ENCODE results near the gene MME. TPM values are rescaled to one million over a fixed set of nuclear protein-coding genes. Genes with fewer than 3 reads are reported as not detected.

MME gene
- total RNA-seq, 2 experiments from 2014 or later: not detected

DNA sequence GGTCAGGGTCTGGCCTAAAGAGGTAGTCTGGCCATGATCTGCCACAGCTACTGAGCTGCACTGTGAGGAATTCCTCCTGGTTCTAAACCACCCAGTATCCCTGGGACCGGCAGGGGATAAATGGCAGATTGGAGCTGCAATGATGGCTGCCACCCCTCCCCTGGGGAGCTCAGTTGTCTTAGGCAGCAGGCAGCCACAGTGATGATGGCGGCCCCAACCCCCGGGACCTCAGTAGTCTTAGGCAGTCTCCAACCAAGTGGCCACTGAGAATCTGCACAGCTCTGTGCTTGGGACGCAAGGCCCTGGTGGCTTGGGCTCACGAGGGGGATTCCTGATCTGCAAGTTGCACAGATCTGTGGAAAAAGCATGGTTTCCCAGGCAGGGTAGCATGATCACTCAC is 145.3 kb downstream of the MME start:
- no peaks in the 10 kb centered on the region for H3K9me3 Mint-ChIP-seq
- H3K27ac Mint-ChIP-seq: no peak overlapping the region
- ChIA-PET POLR2A (no interaction called here), CTCF (no interaction called here)
- no peak overlapping the region for H3K4me3 Mint-ChIP-seq
- no peak for DNase-seq
- no peaks in the 10 kb centered on the region for H3K36me3 Mint-ChIP-seq (ENCODE audit: low read depth)
- H3K4me1 Mint-ChIP-seq: no peaks in the 10 kb centered on the region
- H3K27me3 Mint-ChIP-seq: peaks cover 2% of the 10 kb centered on the region

DNA sequence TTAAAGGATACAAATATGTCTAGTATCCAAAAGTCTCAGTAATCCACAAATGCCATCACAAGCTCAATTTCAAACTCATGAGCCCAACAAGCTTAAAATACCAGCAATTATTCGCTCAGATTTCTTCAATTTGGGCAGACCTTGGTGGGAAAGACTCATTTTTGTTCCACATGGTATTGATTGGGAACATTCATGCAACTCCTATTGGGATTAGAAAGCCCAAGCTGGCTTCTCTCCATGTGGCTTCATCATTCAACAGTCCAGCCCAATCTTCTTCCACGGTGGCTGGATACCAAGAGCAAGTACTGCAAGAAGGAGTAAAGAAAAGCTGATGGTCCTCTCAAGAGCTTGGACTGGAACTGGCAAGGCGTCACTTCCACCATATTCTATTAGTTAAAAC is 147.0 kb downstream of the MME start:
- H3K9me3 Mint-ChIP-seq: no peaks in the 10 kb centered on the region
- H3K27ac Mint-ChIP-seq: no peak overlapping the region
- no peak for DNase-seq
- H3K27me3 Mint-ChIP-seq: peaks cover 2% of the 10 kb centered on the region
- CTCF ChIA-PET: no interaction called here
- POLR2A ChIA-PET: no interaction called here
- no peaks in the 10 kb centered on the region for H3K36me3 Mint-ChIP-seq (ENCODE audit: low read depth)
- no peak overlapping the region for H3K4me3 Mint-ChIP-seq
- H3K4me1 Mint-ChIP-seq: no peaks in the 10 kb centered on the region

DNA sequence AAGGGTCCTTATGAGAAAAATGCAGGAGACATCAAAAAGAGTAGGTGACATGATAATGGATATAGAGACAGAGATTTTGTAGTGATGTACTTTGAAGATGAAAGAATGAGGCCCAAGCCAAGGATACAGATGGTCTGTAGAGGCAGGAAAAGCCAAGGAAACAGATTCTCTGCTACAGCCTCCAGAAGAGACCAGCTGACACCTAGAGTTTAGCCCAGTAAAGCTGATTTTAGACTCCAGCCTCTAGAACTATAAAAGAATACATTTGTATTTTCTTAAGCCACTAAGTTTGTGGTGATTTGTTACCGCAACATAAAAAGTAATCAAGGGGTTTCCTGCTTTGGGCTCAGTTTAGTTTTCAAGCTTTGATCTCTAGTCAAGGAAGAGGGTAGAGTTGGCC is 148.6 kb downstream of the MME start:
- ChIA-PET CTCF (interaction anchor here (1.2 kb wide), 1 partner anchor 28 kb away, joined by 3 read pairs; no protein-coding TSS in a partner anchor), POLR2A (no interaction called here)
- DNase-seq: no peak
- Mint-ChIP-seq H3K4me3 (no peak overlapping the region), H3K9me3 (no peaks in the 10 kb centered on the region), H3K27ac (no peak overlapping the region), H3K27me3 (no peaks in the 10 kb centered on the region), H3K4me1 (no peaks in the 10 kb centered on the region), H3K36me3 (ENCODE audit: low read depth) (no peaks in the 10 kb centered on the region)

DNA sequence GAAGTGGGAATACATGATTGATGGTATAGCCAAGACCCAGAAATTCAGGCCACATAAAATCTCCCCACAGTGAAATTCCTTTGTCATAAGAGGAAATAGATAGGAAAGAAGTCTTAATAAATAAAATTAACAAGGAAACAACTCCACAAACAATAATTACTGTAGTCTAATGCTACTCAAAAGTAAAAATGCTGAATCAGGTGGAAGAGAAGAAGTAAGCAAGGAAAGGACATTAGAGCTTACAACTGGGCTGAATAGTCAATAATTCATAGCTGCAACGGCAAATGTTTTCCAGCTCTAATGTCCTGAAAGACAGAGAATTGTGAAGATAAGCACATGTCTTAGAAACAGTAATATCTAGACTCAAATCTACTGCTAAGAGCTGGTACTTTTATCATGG is 149.0 kb downstream of the MME start:
- H3K9me3 Mint-ChIP-seq: no peaks in the 10 kb centered on the region
- ChIA-PET POLR2A (no interaction called here), CTCF (interaction anchor here (1.2 kb wide), 1 partner anchor 28 kb away, joined by 3 read pairs; no protein-coding TSS in a partner anchor)
- no peak overlapping the region for H3K27ac Mint-ChIP-seq
- no peak for DNase-seq
- no peaks in the 10 kb centered on the region for H3K27me3 Mint-ChIP-seq
- H3K4me3 Mint-ChIP-seq: no peak overlapping the region
- no peaks in the 10 kb centered on the region for H3K4me1 Mint-ChIP-seq
- no peaks in the 10 kb centered on the region for H3K36me3 Mint-ChIP-seq (ENCODE audit: low read depth)

DNA sequence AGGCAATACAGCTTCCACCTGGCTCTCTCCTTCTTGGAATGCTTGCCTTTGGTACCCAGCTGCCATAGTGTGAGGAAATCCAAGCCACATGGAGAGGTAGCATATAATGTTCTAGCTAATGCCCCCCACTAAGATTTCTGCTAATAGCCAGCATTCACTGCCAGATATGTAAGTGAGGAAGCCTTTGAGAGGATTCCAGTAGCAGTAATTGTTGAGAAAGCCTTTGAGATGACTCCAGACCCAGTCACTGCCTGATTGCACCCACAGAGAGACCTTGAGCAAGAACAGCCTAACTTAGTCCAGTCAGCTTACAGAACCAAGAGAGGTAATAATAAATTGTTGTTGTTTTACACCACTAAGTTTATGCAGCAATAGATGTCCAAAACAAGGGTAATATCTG is 150.3 kb downstream of the MME start:
- POLR2A ChIA-PET: no interaction called here
- no peak for DNase-seq
- Mint-ChIP-seq H3K9me3 (no peaks in the 10 kb centered on the region), H3K27ac (no peak overlapping the region), H3K27me3 (no peaks in the 10 kb centered on the region), H3K4me1 (no peaks in the 10 kb centered on the region), H3K36me3 (ENCODE audit: low read depth) (no peaks in the 10 kb centered on the region), H3K4me3 (no peak overlapping the region)
- CTCF ChIA-PET: no interaction called here

DNA sequence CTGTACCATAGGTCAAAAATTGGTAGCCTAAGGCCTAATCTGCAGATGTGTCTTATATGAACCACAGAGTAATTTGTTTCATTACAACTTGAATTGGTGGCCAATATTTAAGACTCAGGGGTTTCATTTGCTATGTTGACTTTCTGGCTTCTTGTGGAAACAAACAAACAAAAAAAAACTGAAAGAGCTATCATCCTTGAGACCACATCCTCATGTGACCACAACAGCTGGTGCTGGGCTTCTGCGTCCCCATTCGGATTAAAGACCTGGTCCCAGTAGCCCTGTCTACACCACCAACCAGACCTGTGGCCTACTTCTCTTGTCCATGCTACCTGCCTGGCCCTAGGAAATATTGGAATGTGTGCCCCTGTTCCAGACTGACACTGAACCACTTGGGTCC is 151.7 kb downstream of the MME start:
- H3K4me3 Mint-ChIP-seq: no peak overlapping the region
- H3K27me3 Mint-ChIP-seq: no peaks in the 10 kb centered on the region
- H3K4me1 Mint-ChIP-seq: no peaks in the 10 kb centered on the region
- ChIA-PET CTCF (no interaction called here), POLR2A (no interaction called here)
- no peak overlapping the region for H3K27ac Mint-ChIP-seq
- no peaks in the 10 kb centered on the region for H3K36me3 Mint-ChIP-seq (ENCODE audit: low read depth)
- H3K9me3 Mint-ChIP-seq: no peaks in the 10 kb centered on the region
- DNase-seq: no peak

DNA sequence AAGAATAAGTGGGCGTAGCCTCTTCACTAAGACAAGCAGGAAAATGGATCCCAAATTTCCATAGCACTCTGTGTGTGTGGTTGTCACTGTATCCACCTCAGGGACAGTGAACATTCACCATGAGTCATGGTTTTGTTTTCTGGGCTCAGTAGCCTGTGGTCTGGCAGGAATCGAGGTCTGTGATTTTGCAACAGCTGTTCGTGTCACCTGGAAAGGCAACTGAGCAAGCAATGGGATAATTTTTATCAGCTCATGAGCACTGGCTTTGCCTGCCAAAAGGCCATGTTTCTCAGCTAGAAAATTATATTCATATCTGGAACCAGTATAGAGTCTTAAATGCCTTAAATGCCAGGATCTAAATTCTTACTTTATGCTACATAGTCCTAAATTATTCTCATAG is 152.5 kb downstream of the MME start:
- H3K4me1 Mint-ChIP-seq: no peaks in the 10 kb centered on the region
- POLR2A ChIA-PET: no interaction called here
- no peak overlapping the region for H3K27ac Mint-ChIP-seq
- no peaks in the 10 kb centered on the region for H3K27me3 Mint-ChIP-seq
- no peak overlapping the region for H3K4me3 Mint-ChIP-seq
- H3K36me3 Mint-ChIP-seq (ENCODE audit: low read depth): no peaks in the 10 kb centered on the region
- CTCF ChIA-PET: no interaction called here
- DNase-seq: no peak
- H3K9me3 Mint-ChIP-seq: no peaks in the 10 kb centered on the region

DNA sequence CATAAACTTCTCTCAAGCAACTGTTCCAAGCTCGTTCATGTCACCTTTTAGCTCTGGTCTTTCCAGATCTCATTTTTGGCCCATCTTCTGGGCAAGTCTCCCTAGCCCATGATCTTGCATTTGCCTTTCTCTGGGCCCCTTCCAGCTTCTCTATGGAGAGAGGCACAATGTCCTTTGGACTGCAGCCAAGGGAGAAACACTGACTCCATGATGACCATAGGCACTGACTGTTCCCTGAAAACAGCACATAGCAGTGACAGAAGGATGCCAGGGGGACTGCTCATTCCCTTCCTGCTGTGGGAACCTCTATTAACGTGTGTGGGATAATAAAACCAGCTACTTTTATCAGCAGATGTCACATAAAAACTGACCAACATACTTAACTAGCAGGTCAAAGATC is 153.1 kb downstream of the MME start:
- H3K36me3 Mint-ChIP-seq (ENCODE audit: low read depth): no peaks in the 10 kb centered on the region
- ChIA-PET CTCF (no interaction called here), POLR2A (no interaction called here)
- H3K4me1 Mint-ChIP-seq: no peaks in the 10 kb centered on the region
- H3K27me3 Mint-ChIP-seq: no peaks in the 10 kb centered on the region
- no peak overlapping the region for H3K27ac Mint-ChIP-seq
- no peaks in the 10 kb centered on the region for H3K9me3 Mint-ChIP-seq
- no peak for DNase-seq
- H3K4me3 Mint-ChIP-seq: no peak overlapping the region

Other genes with a start within 250 kb of the MME start
- not detected for gene STRIT1, start 213.4 kb downstream of the MME start, total RNA-seq

Data from activated CD4-positive, alpha-beta T cell treated with anti-CD3 and anti-CD28 coated beads, Interleukin-2, amount 10 ng/mL, durations not matched to agents 7 days and 5 days (primary cell).